Stimulated activated naive B cell treated with anti-CD40 and anti-IgM and Interleukin-4, amounts not matched to agents 10 μg/mL and 1 μg/mL and 100 μg/mL, for 72 hours (primary cell): Measurements from ENCODE around the gene SLC16A8.

Source experiments
- ATAC-seq, 2 donors: fragments of 150-1000 bp; cut with Tn5 transposase; replicated peaks; 2 replicates each; pipeline ENCODE4 v1.10.0; 2021; ENCODE audit warnings: moderate library complexity in 1 of 2
- DNase-seq: peaks from one replicate; pipeline ENCODE4 v3.0.0; 2021
- H3K27ac Mint-ChIP-seq: one replicate; pipeline ENCODE4 v1.8.0; 2022; ENCODE audit warnings: mild to moderate bottlenecking, mixed read lengths
- H3K27me3 Mint-ChIP-seq, 2 donors: one replicate each; pipeline ENCODE4 v1.8.0; 2022; ENCODE audit warnings: mixed read lengths in 2 of 2
- H3K36me3 Mint-ChIP-seq, 2 donors: one replicate each; pipeline ENCODE4 v1.8.0; 2022; ENCODE audit warnings: mixed read lengths in 2 of 2, mild to moderate bottlenecking in 1 of 2
- H3K4me1 Mint-ChIP-seq, 2 donors: one replicate each; pipeline ENCODE4 v1.8.0; 2022; ENCODE audit warnings: mixed read lengths in 2 of 2, mild to moderate bottlenecking in 1 of 2
- H3K4me3 Mint-ChIP-seq, 2 donors: one replicate each; pipeline ENCODE4 v1.8.0; 2022; ENCODE audit warnings: mild to moderate bottlenecking in 2 of 2, mixed read lengths in 2 of 2, moderate library complexity in 1 of 2
- H3K9me3 Mint-ChIP-seq, 2 donors: one replicate each; pipeline ENCODE4 v1.8.0; 2022; ENCODE audit warnings: mixed read lengths in 2 of 2, mild to moderate bottlenecking in 1 of 2

SLC16A8 gene

GRCh38 chr22:38108561-38109319 lies 24.8 kb upstream of the SLC16A8 start:
- peaks cover 5% of the 10 kb centered on the region in 2 donors for H3K4me1 Mint-ChIP-seq
- peak; percentile 43 to 57 for ATAC-seq
- peaks cover 15 to 22% of the 10 kb centered on the region in 2 donors for H3K36me3 Mint-ChIP-seq
- DNase-seq: no peak
- peak overlapping the region; percentile 75 for H3K27ac Mint-ChIP-seq
- peaks cover 0 to 5% of the 10 kb centered on the region in 2 donors for H3K27me3 Mint-ChIP-seq
- peaks cover 0 to 2% of the 10 kb centered on the region in 2 donors for H3K9me3 Mint-ChIP-seq
- H3K4me3 Mint-ChIP-seq: no peak overlapping the region

- H3K36me3 Mint-ChIP-seq: peaks cover 12 to 18% of the 10 kb centered on the region in 2 donors
- DNase-seq (no peak), ATAC-seq (no peak)
- peaks cover 0 to 5% of the 10 kb centered on the region in 2 donors for H3K27me3 Mint-ChIP-seq
- no peak overlapping the region for H3K27ac Mint-ChIP-seq
- H3K4me3 Mint-ChIP-seq: no peak overlapping the region
- peaks cover 0 to 2% of the 10 kb centered on the region in 2 donors for H3K9me3 Mint-ChIP-seq
- peaks cover 5% of the 10 kb centered on the region in 2 donors for H3K4me1 Mint-ChIP-seq
Observed at GRCh38 chr22:38107692-38108515, 23.9 kb upstream of the SLC16A8 start.

DNA sequence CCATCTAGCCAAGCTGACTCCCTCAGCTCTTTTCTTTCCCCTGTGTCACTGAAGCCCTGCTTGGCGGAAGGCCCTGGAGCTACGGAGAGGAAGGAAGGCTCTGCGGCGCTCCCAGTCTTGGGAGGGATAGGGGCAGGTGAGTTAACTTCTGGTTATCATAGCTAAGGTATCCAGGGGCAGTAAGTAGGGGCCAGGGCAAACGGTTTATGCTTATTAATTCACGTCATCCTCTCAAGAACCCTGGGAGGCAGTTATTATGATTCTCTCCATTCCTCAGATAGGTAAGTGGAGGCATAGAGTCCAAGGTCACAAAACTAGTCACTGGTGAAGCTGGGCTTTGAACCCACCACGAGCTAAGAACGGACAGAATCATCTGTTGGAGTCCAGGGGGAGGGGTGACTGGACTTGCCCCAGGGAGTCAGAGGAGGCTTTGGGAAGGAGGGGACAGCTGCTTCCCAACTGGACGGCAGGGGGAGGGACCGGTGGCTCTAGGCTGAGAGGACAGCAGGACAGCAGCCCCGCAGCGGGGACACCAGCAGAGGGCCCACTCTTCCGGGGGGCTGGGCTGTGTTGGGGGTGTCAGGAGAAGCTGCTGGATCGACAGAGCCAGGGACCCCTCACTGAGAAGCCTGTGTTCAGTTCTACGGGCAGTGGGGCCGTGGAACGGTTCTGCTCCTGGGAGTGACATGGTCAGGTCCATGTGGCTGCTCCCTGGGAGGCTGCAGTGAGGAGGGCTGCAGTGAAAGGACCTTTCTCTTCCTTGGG lies 23.0 kb upstream of the SLC16A8 start:
- ATAC-seq (no peak), DNase-seq (no peak)
- H3K4me1 Mint-ChIP-seq: peaks cover 5% of the 10 kb centered on the region in 2 donors
- H3K27ac Mint-ChIP-seq: peak overlapping the region; percentile 37
- peaks cover 0 to 2% of the 10 kb centered on the region in 2 donors for H3K9me3 Mint-ChIP-seq
- no peak overlapping the region for H3K4me3 Mint-ChIP-seq
- peaks cover 10 to 15% of the 10 kb centered on the region in 2 donors for H3K36me3 Mint-ChIP-seq
- peaks cover 0 to 5% of the 10 kb centered on the region in 2 donors for H3K27me3 Mint-ChIP-seq

DNA sequence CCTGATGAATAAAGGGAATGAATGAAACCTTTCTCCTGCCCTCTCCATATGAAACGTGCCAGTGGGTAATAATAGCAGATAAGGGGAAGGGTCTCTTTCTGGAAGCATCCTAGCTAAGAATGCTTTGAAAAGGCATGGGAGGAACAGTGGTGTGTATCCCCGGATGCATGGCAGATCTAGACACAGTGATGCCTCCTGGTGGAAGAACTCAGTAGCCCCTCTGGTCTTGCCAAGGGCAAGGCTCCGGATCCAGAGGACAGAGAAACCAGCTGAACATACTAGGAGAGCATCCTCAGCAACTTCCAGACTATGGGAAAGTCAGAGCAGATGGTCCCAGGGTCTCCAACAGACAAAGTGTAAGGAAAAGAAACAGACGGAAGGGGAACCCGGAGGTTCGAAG lies 20.1 kb upstream of the SLC16A8 start:
- Mint-ChIP-seq H3K27ac (no peak overlapping the region), H3K27me3 (no peaks in the 10 kb centered on the region), H3K9me3 (no peaks in the 10 kb centered on the region), H3K4me3 (no peak overlapping the region), H3K4me1 (peaks cover 0 to 4% of the 10 kb centered on the region in 2 donors), H3K36me3 (peaks cover 2 to 11% of the 10 kb centered on the region in 2 donors)
- no peak for ATAC-seq
- DNase-seq: no peak

DNA sequence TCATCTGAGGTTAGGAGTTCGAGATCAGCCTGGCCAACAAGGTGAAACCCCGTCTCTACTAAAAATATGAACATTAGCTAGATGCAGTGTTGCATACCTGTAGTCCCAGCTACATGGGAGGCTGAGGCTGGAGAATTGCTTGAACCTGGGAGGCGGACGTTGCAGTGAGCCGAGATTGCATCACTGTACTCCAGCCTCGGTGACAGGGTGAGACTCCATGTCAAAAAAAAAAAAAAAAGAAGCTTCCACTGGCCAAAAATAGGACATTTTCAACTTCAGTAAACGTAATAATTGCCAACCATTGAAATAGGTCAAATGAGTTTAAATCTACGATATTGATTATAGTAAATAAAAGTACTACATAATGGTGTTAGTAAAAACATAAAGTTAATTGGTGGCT lies 19.7 kb upstream of the SLC16A8 start:
- Mint-ChIP-seq H3K27ac (no peak overlapping the region), H3K36me3 (peaks cover 2 to 9% of the 10 kb centered on the region in 2 donors), H3K9me3 (no peaks in the 10 kb centered on the region), H3K4me1 (peaks cover 0 to 4% of the 10 kb centered on the region in 2 donors), H3K4me3 (no peak overlapping the region), H3K27me3 (no peaks in the 10 kb centered on the region)
- no peak for ATAC-seq
- no peak for DNase-seq

DNA sequence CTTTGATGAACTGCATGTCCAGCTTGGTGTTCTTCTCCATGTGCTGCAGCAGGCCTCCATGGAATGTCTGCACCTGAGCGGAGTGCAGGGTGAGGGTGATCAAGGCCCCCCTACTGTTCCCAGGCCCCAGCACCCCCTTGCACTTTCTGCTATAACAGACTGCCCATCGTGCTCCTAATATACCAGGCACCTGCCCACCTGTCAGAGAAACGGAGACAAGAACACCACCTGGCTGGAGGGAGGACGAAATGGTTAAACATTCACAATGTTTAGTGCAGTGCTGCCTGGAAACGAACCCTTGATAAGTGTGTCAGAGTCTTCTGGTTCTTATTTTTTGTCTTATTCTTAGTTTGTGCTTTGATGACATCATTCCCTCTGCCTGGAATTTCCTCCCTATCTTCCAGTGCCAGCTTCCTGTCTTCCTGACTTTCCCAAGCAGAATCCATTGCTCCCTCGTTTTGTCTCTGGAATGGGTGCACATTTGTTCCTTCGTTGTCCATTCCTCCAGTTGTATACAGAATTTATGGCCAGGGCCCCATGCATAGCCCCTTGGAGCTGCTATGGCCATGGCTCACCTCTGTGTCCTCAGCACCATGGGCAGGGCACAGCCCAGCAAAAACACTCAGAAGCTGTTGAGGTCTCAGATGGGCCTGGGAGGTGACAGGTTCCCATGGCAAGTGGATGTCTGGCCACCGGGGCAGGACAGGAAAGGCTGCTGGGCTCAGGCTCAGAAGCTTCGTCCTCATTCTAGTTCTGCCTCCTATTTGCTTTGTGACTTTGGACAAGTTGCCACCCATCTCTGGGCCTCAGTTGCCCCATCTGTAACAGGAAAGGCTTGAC lies 14.6 kb upstream of the SLC16A8 start:
- DNase-seq: no peak
- Mint-ChIP-seq H3K4me1 (peaks cover 0 to 1% of the 10 kb centered on the region in 2 donors), H3K9me3 (no peaks in the 10 kb centered on the region)

GRCh38 chr22:38097557-38098409 lies 13.8 kb upstream of the SLC16A8 start:
- Mint-ChIP-seq H3K9me3 (no peaks in the 10 kb centered on the region), H3K27ac (no peak overlapping the region), H3K36me3 (peaks cover 2 to 9% of the 10 kb centered on the region in 2 donors), H3K4me1 (peaks cover 0 to 1% of the 10 kb centered on the region in 2 donors), H3K27me3 (no peaks in the 10 kb centered on the region), H3K4me3 (no peak overlapping the region)
- no peak for ATAC-seq
- DNase-seq: no peak

More for the DNA sequence above, 14.6 kb upstream of the SLC16A8 start:
- Mint-ChIP-seq H3K4me3 (no peak overlapping the region), H3K27me3 (no peaks in the 10 kb centered on the region), H3K36me3 (peaks cover 2 to 3% of the 10 kb centered on the region in 2 donors), H3K27ac (no peak overlapping the region)
- no peak for ATAC-seq

- H3K9me3 Mint-ChIP-seq: no peaks in the 10 kb centered on the region
- no peaks in the 10 kb centered on the region for H3K27me3 Mint-ChIP-seq
- no peak overlapping the region for H3K27ac Mint-ChIP-seq
- H3K36me3 Mint-ChIP-seq: peaks cover 2 to 9% of the 10 kb centered on the region in 2 donors
- no peak for DNase-seq
- no peak for ATAC-seq
- H3K4me3 Mint-ChIP-seq: no peak overlapping the region
- peaks cover 0 to 1% of the 10 kb centered on the region in 2 donors for H3K4me1 Mint-ChIP-seq
Observed at GRCh38 chr22:38097058-38097457, 13.1 kb upstream of the SLC16A8 start.

- ATAC-seq (no peak), DNase-seq (no peak)
- no peaks in the 10 kb centered on the region for H3K9me3 Mint-ChIP-seq
- H3K4me3 Mint-ChIP-seq: no peak overlapping the region
- H3K27ac Mint-ChIP-seq: no peak overlapping the region
- no peaks in the 10 kb centered on the region for H3K4me1 Mint-ChIP-seq
- H3K27me3 Mint-ChIP-seq: peaks cover 12 to 33% of the 10 kb centered on the region in 2 donors
- peaks cover 10 to 16% of the 10 kb centered on the region in 2 donors for H3K36me3 Mint-ChIP-seq
Observed at GRCh38 chr22:38089474-38089851, 5.5 kb upstream of the SLC16A8 start.

GRCh38 chr22:38088629-38089473 lies 4.9 kb upstream of the SLC16A8 start:
- no peak for ATAC-seq
- Mint-ChIP-seq H3K27ac (no peak overlapping the region), H3K36me3 (peaks cover 10 to 15% of the 10 kb centered on the region in 2 donors), H3K9me3 (no peaks in the 10 kb centered on the region), H3K4me3 (no peak overlapping the region), H3K27me3 (peaks cover 12 to 37% of the 10 kb centered on the region in 2 donors), H3K4me1 (no peaks in the 10 kb centered on the region)
- no peak for DNase-seq

GRCh38 chr22:38087855-38088254 lies 3.9 kb upstream of the SLC16A8 start:
- Mint-ChIP-seq H3K27ac (no peak overlapping the region), H3K9me3 (no peaks in the 10 kb centered on the region), H3K36me3 (peaks cover 7 to 10% of the 10 kb centered on the region in 2 donors), H3K27me3 (peaks cover 18 to 47% of the 10 kb centered on the region in 2 donors), H3K4me1 (peaks cover 0 to under 1% of the 10 kb centered on the region in 2 donors), H3K4me3 (no peak overlapping the region)
- ATAC-seq (no peak), DNase-seq (no peak)

DNA sequence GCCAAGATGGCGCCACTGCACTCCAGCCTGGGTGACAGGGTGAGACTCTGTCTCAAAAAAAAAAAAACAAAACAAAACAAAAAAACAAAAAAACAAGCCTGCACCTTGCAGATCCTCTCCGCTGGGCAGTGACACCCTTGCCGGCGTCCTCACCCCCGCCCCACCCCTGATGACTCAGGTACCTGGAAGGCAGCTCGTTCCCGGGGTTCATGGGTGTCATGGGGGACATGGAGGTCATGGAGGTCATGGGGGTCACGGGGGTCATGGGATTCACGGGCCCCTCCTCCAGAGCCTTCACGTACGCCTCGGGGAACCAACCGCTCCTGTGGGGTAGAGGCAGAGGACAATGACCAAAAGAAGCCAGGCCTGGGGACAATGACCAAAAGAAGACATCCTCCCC lies 3.0 kb upstream of the SLC16A8 start:
- H3K27ac Mint-ChIP-seq: no peak overlapping the region
- H3K27me3 Mint-ChIP-seq: peaks cover 19 to 56% of the 10 kb centered on the region in 2 donors
- peaks cover 4 to 10% of the 10 kb centered on the region in 2 donors for H3K4me1 Mint-ChIP-seq
- no peak overlapping the region for H3K4me3 Mint-ChIP-seq
- DNase-seq (no peak), ATAC-seq (no peak)
- H3K9me3 Mint-ChIP-seq: no peaks in the 10 kb centered on the region
- peaks cover 7 to 10% of the 10 kb centered on the region in 2 donors for H3K36me3 Mint-ChIP-seq
